NCI-H2171 treated with DMSO at 0.1 percent for 48 hours (cell line): ENCODE results near the gene DPYD.

Experiments
- DNase-seq: peaks from one replicate; lab custom pipeline; 2025; lab: John Stamatoyannopoulos, UW

DPYD gene

DNA sequence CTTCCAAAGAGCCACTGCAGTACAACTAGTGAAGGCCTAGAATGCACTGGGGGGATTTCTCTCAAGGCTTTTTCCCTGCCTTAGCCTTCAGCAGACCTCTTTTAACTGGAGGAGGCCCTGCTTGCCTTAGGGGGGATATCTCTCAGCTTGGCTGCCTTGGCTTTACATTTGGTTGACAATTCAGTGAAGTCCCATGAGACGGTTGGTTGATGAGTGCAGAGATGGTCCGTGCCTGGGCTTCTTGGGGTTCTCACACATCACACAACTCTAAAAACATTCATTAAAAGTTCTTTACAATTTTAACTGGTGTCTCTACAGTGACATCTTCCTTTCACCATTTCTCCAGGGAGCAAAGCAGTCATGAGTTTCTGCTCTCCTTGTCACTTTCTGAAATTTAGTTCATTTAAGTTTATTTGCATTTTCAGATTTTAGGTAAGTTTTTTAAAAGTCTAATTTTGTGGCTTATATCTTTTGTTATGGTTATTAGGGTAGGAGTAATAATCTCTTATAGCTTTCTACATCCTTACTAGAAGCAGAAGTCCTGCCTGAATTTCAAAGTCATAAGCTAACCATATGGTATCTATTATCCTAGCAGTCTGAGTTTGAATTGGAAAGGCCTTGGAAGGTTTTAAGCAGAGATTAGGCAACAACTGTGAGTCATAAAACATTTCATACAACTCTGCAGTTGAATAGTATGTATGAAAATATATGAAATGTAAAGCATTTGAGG, 487.6 kb downstream of the DPYD start:
- DNase-seq: no peak

DNA sequence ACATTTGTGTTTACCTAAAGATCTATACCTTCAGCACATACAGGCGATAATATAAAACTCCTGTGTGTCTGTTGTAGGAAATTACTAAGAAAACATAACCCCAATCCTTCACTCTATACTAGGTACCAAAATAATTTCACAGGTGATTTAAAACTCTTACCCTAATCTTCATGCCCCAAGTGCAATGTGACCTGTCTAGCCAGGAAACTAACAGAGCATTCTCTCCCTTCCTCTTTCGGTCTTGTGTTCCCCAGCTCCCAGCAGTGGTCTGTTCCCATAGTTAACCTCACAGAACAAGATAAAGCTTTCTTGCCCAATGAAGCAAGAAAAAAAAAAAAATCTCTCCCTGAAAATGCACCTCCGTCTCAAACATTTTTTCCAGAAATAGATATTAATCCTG, 493.5 kb downstream of the DPYD start:
- DNase-seq: no peak

DNA sequence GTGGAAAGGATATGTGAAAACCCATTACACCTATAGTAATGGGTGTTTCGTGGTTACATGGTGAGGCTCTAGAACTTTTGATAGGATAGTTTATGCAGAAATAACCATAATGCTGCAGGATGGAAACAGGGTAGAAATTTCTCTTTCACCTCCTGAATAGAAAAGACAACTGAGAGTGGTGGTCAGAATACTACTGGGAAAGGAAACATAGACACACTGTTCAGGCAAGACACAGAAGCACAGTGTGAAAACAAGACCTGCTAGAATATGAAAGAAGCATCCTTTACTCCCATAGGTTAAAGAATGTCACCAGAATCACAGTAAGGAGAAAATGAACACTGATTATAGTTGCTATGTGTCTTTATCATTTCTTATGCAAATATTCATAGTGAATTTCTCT, 496.6 kb downstream of the DPYD start:
- no peak for DNase-seq

DNA sequence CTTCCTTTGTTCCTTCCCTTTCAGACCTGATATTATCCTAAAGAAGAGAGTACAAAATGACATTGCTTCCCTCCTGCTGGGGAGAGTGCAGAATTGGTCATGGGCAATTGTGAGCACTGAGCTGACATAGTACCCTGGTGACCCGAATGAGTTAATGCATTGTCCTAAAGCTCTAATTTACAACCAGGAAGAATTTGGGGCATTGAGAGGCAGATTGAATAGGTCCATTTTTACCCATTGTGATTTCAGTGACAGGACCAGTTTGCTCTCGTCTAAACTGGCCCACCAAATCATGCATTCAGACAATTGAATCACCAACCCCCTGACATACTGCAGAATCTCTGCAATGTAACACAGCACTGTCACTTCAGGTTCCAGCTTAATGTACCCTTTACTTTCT, 497.4 kb downstream of the DPYD start:
- DNase-seq: no peak

DNA sequence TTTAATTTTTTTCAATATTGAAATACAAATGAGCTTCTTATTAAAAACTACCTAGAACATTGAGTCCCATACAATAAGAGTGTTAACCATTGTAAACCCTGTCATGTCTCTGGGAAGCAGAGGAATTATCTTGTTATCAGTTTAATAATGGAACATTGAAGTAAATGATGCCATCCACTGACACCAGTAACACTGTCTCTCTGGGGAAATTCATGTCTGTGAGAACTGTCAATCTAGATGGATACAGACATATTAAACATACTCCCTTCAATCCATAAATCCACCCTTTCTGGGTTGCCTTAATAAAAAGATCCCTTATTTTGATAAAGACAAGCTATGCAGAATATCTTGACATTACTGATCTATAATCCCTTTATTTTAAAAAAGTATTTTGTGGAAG, 503.2 kb downstream of the DPYD start:
- no peak for DNase-seq

DNA sequence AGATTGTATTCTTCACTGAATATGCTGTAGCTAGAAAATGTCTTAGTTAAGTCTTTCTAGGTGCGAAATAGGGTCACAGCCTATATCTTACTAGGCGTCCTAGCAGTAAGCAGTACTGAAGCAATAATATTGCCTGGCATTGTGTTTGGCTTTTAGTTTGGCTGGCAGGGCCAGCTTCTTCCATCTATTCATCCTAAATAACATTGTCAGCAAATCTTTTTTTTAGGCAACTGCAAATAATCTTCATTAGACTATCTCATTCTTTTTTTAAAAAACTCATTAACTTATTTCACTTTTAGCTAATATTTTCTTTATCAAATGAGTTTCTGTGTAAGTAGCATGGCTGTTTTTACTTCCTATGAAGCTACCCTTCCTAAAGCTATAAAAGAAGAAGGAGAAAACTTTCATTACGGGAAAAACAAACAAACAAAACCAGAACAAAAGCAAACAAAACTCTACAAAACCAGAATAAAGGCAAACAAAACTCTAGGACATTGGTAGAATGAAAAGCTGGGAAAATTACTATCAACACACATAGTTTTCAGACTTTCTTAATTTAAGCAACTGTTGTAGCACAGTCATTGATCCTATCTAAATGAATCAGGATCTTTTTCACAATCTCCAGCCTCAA, 506.0 kb downstream of the DPYD start:
- no peak for DNase-seq

DNA sequence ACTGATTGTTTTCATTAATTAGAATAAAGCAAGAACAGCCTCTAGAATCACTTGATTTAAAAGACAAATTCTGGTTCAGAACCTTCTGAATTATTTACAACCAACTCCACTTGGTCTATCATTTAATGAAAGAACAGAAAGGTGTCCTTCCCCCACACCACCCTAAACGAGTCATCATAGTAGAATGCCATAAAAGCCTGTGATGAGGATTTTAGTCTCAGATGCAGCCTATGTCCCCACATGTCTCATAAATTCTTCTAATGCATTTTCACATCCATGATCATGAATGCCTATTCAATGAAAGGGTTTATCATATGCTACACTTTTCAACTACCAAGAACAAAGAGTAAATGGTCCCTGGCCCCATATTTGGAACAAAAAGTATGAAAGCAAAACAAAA, 508.1 kb downstream of the DPYD start:
- DNase-seq: no peak

DNA sequence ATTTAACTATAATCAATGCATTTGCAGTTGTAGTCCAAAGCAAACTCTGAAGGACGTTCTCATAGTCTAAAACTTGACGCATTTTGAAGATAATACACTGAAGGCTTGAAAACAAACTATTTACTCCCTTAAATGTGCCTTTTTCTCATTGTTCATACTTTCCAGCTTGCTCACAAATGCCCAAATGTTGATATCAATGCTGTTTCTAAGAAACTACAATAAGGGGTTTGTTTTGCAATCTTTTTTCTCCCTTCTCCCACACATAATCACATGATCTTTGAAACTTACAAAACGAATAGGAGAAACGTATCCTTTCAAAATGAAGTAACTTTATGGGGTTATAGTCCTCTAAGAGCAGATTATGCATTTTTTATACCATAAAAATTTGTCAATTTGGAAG, 508.7 kb downstream of the DPYD start:
- no peak for DNase-seq

DNA sequence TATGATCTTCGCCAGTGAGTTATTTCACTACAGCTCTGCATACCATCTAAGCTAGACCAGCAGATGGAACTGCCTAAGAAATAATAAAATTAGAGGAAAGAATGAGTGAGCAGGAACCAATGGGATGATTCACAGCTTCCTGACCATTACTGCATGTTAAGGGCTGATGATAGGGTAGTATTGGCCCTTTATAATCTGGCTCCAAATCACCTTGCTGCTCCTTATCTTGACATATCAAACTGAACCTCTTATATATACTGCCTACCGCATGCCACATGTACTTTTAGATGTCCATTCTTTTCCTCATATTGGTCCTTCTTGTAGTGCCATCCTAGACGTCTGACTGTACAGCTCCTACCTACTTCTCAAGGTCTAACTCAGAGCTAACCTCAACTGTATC, 524.4 kb downstream of the DPYD start:
- DNase-seq: no peak

DNA sequence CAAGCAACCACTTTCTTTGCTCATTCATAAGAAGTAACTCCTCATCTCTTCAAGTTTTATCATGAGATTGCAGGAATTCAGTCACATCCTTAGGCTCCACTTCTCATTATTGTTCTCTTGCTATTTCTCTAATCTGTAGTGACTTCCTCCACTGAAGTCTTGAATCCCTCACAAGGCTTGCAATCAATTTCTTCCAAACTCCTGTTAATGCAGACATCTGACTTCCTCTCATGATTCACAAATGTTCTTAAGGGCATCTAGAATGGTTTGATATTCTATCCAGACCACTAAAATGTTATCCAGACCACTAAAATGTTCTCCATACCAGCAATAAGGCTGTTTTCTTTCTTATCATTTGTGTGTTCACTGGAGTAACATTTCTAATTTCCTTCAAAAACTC, 528.1 kb downstream of the DPYD start:
- DNase-seq: no peak

DNA sequence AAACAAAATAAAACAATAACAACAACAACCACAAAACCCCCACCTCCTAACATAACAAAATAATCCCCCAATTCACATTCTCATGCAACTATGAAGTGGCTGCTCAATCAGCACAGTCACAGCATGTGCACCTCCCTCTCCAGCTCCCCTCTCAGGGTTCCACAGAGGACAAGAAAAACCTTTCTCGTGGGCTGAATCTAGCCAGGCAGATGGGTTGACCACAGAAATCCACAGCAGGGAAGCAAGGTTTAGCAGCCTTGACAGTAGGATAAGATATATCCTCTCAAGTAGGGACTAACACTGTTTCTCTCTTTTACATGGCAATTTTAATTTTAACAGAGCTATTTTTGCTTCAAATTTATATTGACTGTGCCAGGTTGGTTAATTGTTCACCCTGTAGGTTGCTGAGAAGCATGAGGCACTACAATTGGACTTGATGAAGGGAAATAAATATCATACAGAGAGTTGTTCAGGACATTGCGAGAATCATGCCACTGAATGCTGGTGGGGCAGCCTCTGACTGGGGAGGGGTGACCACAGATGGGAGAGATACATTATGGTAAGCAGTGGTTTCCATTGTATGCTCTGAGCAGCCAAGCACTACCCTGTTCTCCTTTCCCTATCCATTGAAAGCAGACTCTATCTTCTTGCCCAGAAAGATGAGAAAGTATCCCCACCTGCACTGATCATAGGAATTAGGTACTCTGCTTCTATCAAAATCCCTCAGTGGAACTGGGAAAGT, 535.1 kb downstream of the DPYD start:
- DNase-seq: no peak

DNA sequence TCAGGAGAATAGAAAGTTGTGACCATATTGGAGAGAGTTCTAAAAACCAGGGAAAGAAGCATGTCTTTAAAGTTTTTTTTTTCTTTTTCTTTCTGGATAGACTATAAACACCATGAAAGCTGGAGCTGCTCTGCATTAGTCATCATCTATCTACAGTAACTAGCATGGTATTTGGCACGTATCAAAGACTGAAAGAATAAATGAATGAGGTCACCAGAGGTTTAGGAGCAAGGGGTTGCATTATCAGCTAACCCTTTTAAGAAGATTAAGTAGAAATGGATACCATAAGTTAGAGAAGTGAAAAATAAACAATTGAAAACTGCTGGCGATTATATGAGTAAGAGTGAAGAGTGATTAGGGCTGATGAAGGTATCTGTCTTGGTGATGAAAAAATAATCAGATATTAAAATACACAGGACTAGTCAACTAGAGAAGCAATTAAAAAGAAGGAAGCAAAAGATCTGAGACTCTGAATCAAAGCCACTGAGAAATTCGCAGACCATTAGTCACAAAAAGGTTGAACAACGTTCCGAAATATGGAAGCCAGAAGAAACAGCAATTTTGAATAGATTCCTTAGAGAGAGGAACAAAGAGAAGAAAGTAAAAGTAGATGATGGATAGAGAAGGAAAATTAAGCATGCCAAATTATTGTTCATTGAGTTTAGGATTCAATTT, 536.4 kb downstream of the DPYD start:
- DNase-seq: no peak

DNA sequence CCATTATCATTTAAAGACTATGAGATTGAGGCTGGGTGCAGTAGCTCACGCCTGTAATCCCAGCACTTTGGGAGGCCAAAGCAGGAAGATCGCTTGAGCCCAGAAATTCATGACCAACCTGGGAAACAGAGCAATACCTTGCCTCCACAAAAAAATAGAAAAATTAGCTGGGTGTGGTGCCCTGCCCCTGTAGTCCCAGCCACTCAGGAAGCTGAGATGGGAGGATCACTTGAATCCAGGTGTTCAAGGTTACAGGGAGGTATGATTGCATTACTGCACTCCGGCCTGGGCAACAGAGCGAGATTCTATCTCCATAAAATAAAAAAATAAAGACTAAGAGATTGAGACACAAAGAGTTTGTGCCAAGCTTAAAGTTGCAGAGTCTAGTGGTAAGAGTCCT, 537.0 kb downstream of the DPYD start:
- DNase-seq: no peak

DNA sequence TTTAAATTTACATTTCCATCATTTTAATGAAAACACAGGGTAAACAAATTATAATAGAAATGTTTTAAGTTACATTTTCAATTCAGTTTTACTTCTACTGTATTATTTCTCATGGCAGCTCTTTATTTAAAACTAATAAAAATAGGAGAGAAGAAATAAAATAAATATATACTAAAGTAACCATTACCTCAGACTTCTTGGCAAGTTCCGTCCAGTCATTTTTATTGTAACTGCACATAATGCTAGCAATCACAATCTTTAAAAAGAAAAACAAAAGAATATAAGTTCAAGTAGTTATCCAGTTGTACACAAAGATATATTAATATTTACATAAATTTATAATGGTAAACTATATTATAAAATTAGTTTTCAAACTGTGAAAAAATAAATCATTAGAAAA, 538.6 kb downstream of the DPYD start:
- DNase-seq: no peak

DNA sequence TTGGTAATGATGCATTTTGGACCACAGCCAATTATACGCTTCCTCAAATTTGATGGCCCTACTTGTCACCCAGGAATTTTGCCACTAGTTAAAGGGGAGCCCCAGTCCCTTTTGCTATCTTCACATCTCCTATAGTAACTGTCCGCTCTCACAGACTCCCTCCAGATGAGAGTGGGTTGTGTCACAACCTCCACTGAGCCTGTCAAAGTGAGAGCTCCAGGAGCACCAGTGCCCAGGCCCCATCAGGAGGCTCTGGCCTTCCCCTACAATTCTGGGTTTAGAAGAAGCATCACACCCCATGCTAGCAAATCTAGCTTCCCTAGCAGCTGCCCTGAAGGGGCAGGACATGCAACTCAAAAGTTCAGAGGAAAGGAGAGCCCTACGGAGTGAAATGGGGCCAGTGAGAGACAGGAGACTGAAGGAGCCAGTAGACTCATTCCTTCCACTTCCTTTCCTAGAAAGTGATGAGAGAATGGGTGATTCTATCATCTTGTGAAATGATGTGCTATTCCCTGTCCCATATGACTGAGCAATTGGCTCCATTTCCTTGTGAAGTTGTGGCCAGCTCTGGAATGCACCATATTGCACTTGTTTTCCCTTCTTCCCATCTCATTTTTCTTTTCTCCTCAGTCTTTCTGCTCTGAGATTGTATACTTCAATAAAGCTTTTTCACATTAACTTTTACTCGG, 541.3 kb downstream of the DPYD start:
- DNase-seq: no peak

DNA sequence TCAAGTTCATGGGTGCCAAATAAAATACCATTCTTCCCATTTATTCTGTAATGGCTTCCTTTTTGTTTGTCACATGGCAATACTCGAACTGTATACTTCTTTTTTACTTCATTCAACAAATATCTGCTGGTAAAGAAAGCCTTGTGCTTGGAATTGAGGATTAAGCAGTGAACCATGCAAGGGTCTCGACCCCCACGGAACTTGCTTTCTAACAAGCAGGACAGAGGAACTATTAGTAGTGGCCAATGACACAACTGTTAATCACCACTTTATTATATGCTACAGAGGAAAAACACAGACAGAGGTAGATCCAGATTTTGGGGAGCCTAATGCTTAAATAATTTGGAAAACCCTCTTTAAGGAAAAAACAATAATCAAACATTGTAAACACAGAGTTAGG, 542.2 kb downstream of the DPYD start:
- no peak for DNase-seq

DNA sequence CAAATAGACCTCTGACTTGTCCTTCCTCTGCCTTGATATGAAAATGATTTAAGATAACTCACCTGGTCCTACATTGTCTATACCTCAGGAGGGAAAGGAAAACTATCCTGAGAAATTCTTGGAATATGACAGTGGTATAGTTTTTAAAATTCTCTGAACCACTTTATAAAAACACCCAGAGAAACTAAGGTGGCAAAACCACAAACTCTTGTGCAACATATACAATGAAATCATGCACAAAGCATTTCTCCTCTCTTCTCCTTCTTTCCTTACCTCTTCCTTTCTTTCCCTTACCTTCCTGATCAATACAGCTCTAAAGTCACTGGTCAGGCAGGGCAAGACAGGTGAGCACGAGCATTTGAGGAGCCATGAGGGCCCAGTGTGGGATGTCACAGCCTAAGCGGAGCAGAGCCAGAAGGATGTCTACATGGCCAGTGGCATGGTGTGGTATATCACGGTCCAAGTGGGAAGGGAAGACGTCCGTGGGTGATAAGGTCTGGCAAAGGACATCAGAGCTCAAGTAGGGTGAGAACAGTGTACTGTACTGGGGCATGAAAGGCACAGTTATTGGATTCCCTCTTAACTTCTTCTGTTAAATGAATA, 543.3 kb downstream of the DPYD start:
- no peak for DNase-seq

DNA sequence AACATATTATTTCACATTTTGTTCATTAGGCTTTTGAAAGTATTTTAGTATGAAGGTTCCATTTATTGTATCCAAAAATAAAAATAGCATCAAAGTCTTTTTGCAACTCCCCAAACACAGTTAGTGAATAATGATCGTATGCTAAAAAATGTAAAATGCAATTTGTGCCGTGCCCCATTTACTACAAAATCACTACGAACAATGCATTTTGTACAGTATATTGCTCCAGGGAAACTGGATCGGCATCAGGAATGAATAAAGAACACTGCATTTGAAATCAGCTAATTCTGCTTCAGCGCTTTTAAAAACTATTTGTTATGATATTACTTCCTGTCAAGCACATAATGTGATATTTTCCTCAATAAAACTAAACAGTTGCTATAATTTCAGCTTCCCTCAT, 547.8 kb downstream of the DPYD start:
- DNase-seq: no peak

DNA sequence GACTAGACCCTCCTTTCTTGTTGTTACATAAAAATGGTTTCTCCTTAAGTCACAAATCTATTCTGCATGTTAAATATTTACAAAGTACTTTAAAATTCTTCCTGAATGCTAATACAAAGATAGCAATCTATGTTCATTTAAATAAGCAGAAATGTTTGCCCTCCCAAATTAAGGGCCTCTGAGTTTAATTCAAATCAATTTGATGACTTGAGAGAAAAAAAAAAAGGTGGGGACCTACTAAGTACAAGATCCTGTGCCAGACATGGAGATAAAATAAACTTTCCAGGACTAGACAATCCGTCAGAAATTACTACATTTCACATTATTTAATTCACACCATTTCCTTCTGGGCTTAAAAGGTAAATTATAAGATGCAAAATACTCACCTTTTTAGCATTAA, 548.3 kb downstream of the DPYD start:
- DNase-seq: no peak

DNA sequence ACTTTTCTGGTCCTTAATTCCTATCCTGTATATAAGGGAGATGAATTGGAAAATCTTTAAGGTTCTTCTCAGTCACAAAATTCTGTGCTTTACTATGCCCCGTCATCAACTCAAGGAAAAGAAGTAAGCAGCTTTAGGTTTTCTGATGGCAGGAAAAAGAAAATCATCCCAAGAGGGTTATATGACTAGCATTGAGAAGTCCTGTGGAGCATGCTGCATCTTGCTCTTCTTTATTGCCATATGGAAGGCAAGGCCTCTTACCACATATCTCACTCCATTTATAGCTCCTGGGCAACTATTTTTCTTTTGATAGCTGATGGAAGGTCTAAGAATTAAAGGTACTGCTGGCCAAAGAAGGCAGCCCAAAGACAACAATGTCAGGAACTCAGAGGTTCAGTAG, 552.5 kb downstream of the DPYD start:
- DNase-seq: no peak

DNA sequence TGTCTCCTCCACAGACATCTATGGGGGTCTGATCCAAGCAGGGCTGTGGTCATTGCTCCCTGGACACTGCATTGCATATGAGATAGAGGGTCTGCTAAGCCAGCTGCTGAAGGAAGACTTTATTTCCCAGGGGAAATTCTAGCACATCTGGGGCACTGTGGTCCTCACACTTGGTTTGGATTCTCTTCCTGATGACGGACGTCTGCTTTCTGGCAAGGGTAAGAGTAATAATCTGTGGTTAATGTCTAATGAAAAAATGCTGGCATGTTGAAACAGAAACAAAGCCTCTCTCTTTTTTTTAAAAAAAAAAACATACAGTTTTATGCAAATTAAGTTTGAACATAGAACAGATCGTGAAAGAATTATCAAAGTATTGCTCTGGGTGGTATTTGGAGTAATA, 553.9 kb downstream of the DPYD start:
- DNase-seq: no peak

DNA sequence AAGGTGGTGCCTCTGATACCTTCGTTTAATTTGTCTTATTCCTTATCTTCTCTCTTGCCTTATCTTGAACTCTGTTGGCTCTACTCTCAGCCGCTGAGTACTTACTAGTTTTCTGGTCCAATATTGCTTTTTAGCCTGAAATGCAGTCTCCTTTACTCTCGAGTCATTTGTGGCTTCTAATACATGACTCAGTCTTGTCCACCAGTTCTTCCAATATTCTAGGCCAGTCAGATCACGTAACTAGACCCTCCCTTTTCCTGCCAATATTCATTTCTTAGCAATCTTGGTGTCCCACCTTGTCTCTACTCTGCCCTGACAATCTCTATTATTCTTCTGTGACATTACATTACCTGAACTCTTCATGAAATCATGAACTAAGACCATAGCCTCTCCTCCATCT, 555.8 kb downstream of the DPYD start:
- no peak for DNase-seq
